CD4-positive, alpha-beta memory T cell (primary cell): Measurements from ENCODE around the gene XBP1. TPM values are rescaled to one million over a fixed set of nuclear protein-coding genes. Genes with fewer than 3 reads are reported as not detected.

ENCODE experiments used
- CTCF ChIA-PET: fragments of 350-600 bp; sonication (Branson Sonifier 250); formaldehyde crosslinking; loops from one replicate; lab custom pipeline; 2021; ENCODE audit warnings: inconsistent platforms; ENCODE audit not compliant: partially characterized antibody; lab: Charles Lee
- POLR2A ChIA-PET: fragments of 350-600 bp; sonication (Branson Sonifier 250); formaldehyde crosslinking; loops from one replicate; lab custom pipeline; 2021; ENCODE audit not compliant: partially characterized antibody; lab: Charles Lee
- DNase-seq, 5 donors: peaks; one replicate each; pipeline versions ENCODE4 v3.0.0 to v3.0.0-alpha.2; 2020 to 2022; ENCODE audit warnings: mixed read lengths in 1 of 5
- H3K27ac ChIP-seq: one replicate; pipeline ENCODE4 v1.7.0; 2013; ENCODE audit warnings: low read depth, low read length
- H3K27me3 ChIP-seq: 2 replicates; pipeline ENCODE4 v1.7.0; 2013; ENCODE audit warnings: mild to moderate bottlenecking, low read length, moderate library complexity; ENCODE audit not compliant: insufficient read depth
- H3K36me3 ChIP-seq: 2 replicates; pipeline ENCODE4 v1.7.0; 2013; ENCODE audit warnings: mild to moderate bottlenecking, low read length, moderate library complexity; ENCODE audit not compliant: insufficient read depth
- H3K4me1 ChIP-seq: 2 replicates; pipeline ENCODE4 v1.7.0; 2013; ENCODE audit warnings: mild to moderate bottlenecking, low read length, moderate library complexity; ENCODE audit not compliant: insufficient read depth
- H3K4me3 ChIP-seq, 2 donors: one replicate each; pipeline ENCODE4 v1.7.0; 2013; ENCODE audit warnings: low read length in 2 of 2, mild to moderate bottlenecking in 1 of 2
- H3K9me3 ChIP-seq, 2 donors: one replicate each; pipeline ENCODE4 v1.7.0; 2013; ENCODE audit warnings: low read length in 2 of 2, control low read depth in 1 of 2; ENCODE audit not compliant: control insufficient read depth in 1 of 2
- H3K27ac Mint-ChIP-seq, 7 donors: one replicate each; pipeline ENCODE4 v1.8.0; 2020 to 2021; ENCODE audit warnings: mixed read lengths in 7 of 7, mild to moderate bottlenecking in 6 of 7, inconsistent platforms in 3 of 7, moderate library complexity in 3 of 7
- H3K27me3 Mint-ChIP-seq, 2 donors: one replicate each; pipeline ENCODE4 v1.8.0; 2020 to 2021; ENCODE audit warnings: mixed read lengths in 2 of 2
- H3K36me3 Mint-ChIP-seq, 2 donors: one replicate each; pipeline ENCODE4 v1.8.0; 2020 to 2021; ENCODE audit warnings: mixed read lengths in 2 of 2, inconsistent platforms in 1 of 2, mild to moderate bottlenecking in 1 of 2
- H3K4me1 Mint-ChIP-seq, 4 donors: one replicate each; pipeline ENCODE4 v1.8.0; 2020 to 2021; ENCODE audit warnings: mixed read lengths in 4 of 4, mild to moderate bottlenecking in 1 of 4
- H3K4me3 Mint-ChIP-seq, 8 donors: one replicate each; pipeline ENCODE4 v1.8.0; 2020 to 2021; ENCODE audit warnings: mixed read lengths in 8 of 8, mild to moderate bottlenecking in 7 of 8, moderate library complexity in 6 of 8, inconsistent platforms in 3 of 8
- H3K9me3 Mint-ChIP-seq, 8 donors: one replicate each; pipeline ENCODE4 v1.8.0; 2020 to 2021; ENCODE audit warnings: mixed read lengths in 8 of 8, mild to moderate bottlenecking in 5 of 8, inconsistent platforms in 3 of 8, moderate library complexity in 1 of 8
- intact Hi-C: fragments of 100-400 bp; cut with micrococcal nuclease; formaldehyde crosslinking; loops from one replicate; pipeline ENCODE4 v1.15.1; 2023
- polyA plus RNA-seq, 2 donors: library from polyadenylated mRNA; unstranded; fragments of 300-500 nt; fragmentation: Illumina TruSeq; gene quantifications; one replicate each; pipeline ENCODE4 v1.2.3, GENCODE V29; 2021
- total RNA-seq, 2 experiments: library from RNA; stranded (reverse); gene quantifications; one replicate each; pipeline ENCODE4 v1.2.3, GENCODE V29; 2021

XBP1 gene
- total and polyA plus RNA-seq, 4 experiments from 2014 or later = 154 to 533 (median 240) TPM

- POLR2A ChIA-PET = interaction anchor here (1.3 to 1.8 kb wide), 4 partner anchors 11 to 27 kb away, joined by 3 to 8 read pairs (median 4); partner anchors contain the start of genes CCDC117 and XBP1
- H3K4me1 ChIP-seq = peaks cover 11% of the 10 kb centered on the region
- H3K4me3 ChIP-seq = no peak overlapping the region
- DNase-seq = no peak
- H3K27me3 ChIP-seq = no peaks in the 10 kb centered on the region
- Mint-ChIP-seq H3K4me3 (no peak overlapping the region), H3K27ac (peak overlapping the region in 1 of 7 donors; percentile 59), H3K27me3 (no peaks in the 10 kb centered on the region), H3K4me1 (peaks cover 9 to 25% (median 17%) of the 10 kb centered on the region in 4 donors), H3K36me3 (peaks cover 47 to 70% of the 10 kb centered on the region in 2 donors), H3K9me3 (no peaks in the 10 kb centered on the region)
- intact Hi-C loops = no loop called here
- no peaks in the 10 kb centered on the region for H3K9me3 ChIP-seq
- no peak overlapping the region for H3K27ac ChIP-seq
- H3K36me3 ChIP-seq = peaks cover 48% of the 10 kb centered on the region
- CTCF ChIA-PET = interaction anchor here (0.8 to 10.2 kb wide), 4 partner anchors 10 to 183 kb away, joined by 3 to 166 read pairs (median 41); partner anchors contain the start of gene XBP1
Observed at GRCh38 chr22:28783786-28784671, 16.3 kb downstream of the XBP1 start.

GRCh38 chr22:28780296-28780695, 20.1 kb downstream of the XBP1 start:
- ChIA-PET POLR2A (interaction anchor here (1.0 kb wide), 1 partner anchor 20 kb away, joined by 4 read pairs; no protein-coding TSS in a partner anchor), CTCF (interaction anchor here (1.1 to 1.2 kb wide), 2 partner anchors 11 to 192 kb away, joined by 3 to 4 read pairs; no protein-coding TSS in a partner anchor)
- H3K9me3 ChIP-seq = no peaks in the 10 kb centered on the region
- peaks cover 15 to 38% (median 21%) of the 10 kb centered on the region in 4 donors for H3K4me1 Mint-ChIP-seq
- H3K27ac Mint-ChIP-seq = no peak overlapping the region
- no peaks in the 10 kb centered on the region for H3K27me3 Mint-ChIP-seq
- no peak overlapping the region for H3K4me3 Mint-ChIP-seq
- H3K36me3 Mint-ChIP-seq = peaks cover 30 to 44% of the 10 kb centered on the region in 2 donors
- no peaks in the 10 kb centered on the region for H3K9me3 Mint-ChIP-seq
- H3K27me3 ChIP-seq = no peaks in the 10 kb centered on the region
- H3K4me3 ChIP-seq = no peak overlapping the region
- H3K27ac ChIP-seq = no peak overlapping the region
- peaks cover 32% of the 10 kb centered on the region for H3K36me3 ChIP-seq
- intact Hi-C loops = no loop called here
- H3K4me1 ChIP-seq = peaks cover 24% of the 10 kb centered on the region
- DNase-seq = no peak

DNA sequence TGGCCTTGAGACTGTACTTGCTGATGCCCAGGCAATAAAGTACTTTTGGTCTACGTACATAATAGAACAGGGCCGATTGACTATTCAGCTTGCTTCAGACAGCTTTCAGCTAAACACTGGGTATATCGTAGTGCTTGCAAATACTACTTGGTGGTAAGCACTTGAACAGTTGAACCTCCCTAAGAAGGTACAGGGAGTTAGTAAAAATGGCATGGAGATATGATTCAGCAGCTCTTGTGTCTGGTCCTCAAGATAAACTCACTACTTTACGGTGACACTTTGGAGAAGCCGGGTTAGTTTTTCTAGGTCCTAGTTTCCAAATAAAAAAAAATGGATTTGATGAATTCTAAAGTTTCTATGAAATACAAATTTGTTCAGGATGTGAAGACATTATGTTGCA, 20.5 kb downstream of the XBP1 start:
- H3K27me3 Mint-ChIP-seq = no peaks in the 10 kb centered on the region
- H3K4me3 Mint-ChIP-seq = no peak overlapping the region
- H3K4me1 Mint-ChIP-seq = peaks cover 17 to 42% (median 24%) of the 10 kb centered on the region in 4 donors
- Histone ChIP-seq H3K9me3 (no peaks in the 10 kb centered on the region), H3K4me1 (peaks cover 29% of the 10 kb centered on the region), H3K4me3 (no peak overlapping the region), H3K36me3 (peaks cover 27% of the 10 kb centered on the region), H3K27me3 (no peaks in the 10 kb centered on the region), H3K27ac (no peak overlapping the region)
- no peaks in the 10 kb centered on the region for H3K9me3 Mint-ChIP-seq
- POLR2A ChIA-PET = interaction anchor here (1.0 kb wide), 1 partner anchor 20 kb away, joined by 6 read pairs; the partner anchor contains the start of gene XBP1
- H3K27ac Mint-ChIP-seq = peak overlapping the region in 1 of 7 donors; percentile 27
- CTCF ChIA-PET = interaction anchor here (1.2 to 1.4 kb wide), 2 partner anchors 10 to 49 kb away, joined by 5 to 6 read pairs; no protein-coding TSS in a partner anchor
- peaks cover 26 to 41% of the 10 kb centered on the region in 2 donors for H3K36me3 Mint-ChIP-seq
- DNase-seq = no peak
- intact Hi-C loops = no loop called here

GRCh38 chr22:28774378-28774777, 26.0 kb downstream of the XBP1 start:
- Mint-ChIP-seq H3K4me3 (peak overlapping the region; percentile 33 to 94 (median 74)), H3K27ac (peak overlapping the region in 6 of 7 donors; percentile 13 to 92 (median 64)), H3K4me1 (peaks cover 21 to 38% (median 29%) of the 10 kb centered on the region in 4 donors), H3K36me3 (peaks cover 10 to 23% of the 10 kb centered on the region in 2 donors), H3K9me3 (no peaks in the 10 kb centered on the region), H3K27me3 (no peaks in the 10 kb centered on the region)
- Histone ChIP-seq H3K27ac (peak overlapping the region; percentile 26), H3K4me1 (peaks cover 38% of the 10 kb centered on the region), H3K4me3 (no peak overlapping the region), H3K27me3 (no peaks in the 10 kb centered on the region), H3K36me3 (no peaks in the 10 kb centered on the region), H3K9me3 (no peaks in the 10 kb centered on the region)
- intact Hi-C loops = loop anchor here (5.0 kb wide), 1 partner anchor 38 kb away; no protein-coding TSS in a partner anchor
- no peak for DNase-seq
- POLR2A ChIA-PET = interaction anchor here (0.6 to 1.5 kb wide), 2 partner anchors 26 to 37 kb away, joined by 3 read pairs; partner anchors contain the start of gene XBP1
- CTCF ChIA-PET = interaction anchor here (0.6 to 4.2 kb wide), 5 partner anchors 10 to 174 kb away, joined by 3 to 16 read pairs (median 8); no protein-coding TSS in a partner anchor

DNA sequence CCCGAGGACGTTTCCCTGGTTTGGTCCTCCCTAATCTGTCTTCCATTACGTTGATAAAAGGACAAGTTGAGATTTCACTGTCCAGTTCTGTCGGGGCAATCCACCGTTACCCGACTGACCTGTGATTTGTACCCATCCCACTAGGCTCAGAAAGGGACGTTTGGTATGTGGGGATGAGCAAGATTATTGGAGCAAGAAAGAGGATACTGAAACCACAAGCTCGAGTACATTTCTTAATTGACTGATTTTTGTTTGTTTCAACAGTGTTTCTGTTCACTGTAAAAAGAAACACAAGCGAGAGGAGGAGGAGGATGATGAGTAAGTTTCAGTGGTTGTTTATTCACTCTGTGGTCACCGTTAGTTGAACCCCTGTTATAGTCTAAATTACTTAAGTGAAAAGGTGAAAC, 26.9 kb downstream of the XBP1 start:
- H3K4me1 ChIP-seq = peaks cover 35% of the 10 kb centered on the region
- H3K4me3 Mint-ChIP-seq = peak overlapping the region; percentile 92 to 99 (median 96)
- H3K36me3 ChIP-seq = no peaks in the 10 kb centered on the region
- ChIA-PET POLR2A (interaction anchor here (0.6 to 2.1 kb wide), 10 partner anchors 11 to 380 kb away, joined by 3 to 51 read pairs (median 6); partner anchors contain the start of gene XBP1), CTCF (interaction anchor here (0.6 to 4.2 kb wide), 11 partner anchors 11 to 173 kb away, joined by 3 to 16 read pairs (median 4); partner anchors contain the start of gene XBP1)
- peak overlapping the region; percentile 72 to 86 for H3K4me3 ChIP-seq
- H3K9me3 Mint-ChIP-seq = no peaks in the 10 kb centered on the region
- peak overlapping the region; percentile 81 to 97 (median 93) for H3K27ac Mint-ChIP-seq
- no peak for DNase-seq
- peak overlapping the region; percentile 84 for H3K27ac ChIP-seq
- H3K9me3 ChIP-seq = no peaks in the 10 kb centered on the region
- no peaks in the 10 kb centered on the region for H3K27me3 ChIP-seq
- H3K36me3 Mint-ChIP-seq = peaks cover 10 to 20% of the 10 kb centered on the region in 2 donors
- intact Hi-C loops = loop anchor here (5.0 kb wide), 1 partner anchor 39 kb away; no protein-coding TSS in a partner anchor
- no peaks in the 10 kb centered on the region for H3K27me3 Mint-ChIP-seq
- peaks cover 17 to 36% (median 27%) of the 10 kb centered on the region in 4 donors for H3K4me1 Mint-ChIP-seq

- Histone ChIP-seq H3K36me3 (no peaks in the 10 kb centered on the region), H3K4me1 (peaks cover 35% of the 10 kb centered on the region), H3K4me3 (peak within 1 kb of the TSS; percentile 72 to 86), H3K9me3 (no peaks in the 10 kb centered on the region), H3K27me3 (no peaks in the 10 kb centered on the region), H3K27ac (peak within 1 kb of the TSS; percentile 84)
- CTCF ChIA-PET = interaction anchor here (0.6 to 4.2 kb wide), 14 partner anchors 12 to 172 kb away, joined by 3 to 16 read pairs (median 4); partner anchors contain the start of gene XBP1
- POLR2A ChIA-PET = interaction anchor here (0.6 to 2.1 kb wide), 14 partner anchors 11 to 380 kb away, joined by 3 to 51 read pairs (median 4); partner anchors contain the start of genes CHEK2, HSCB and XBP1
- intact Hi-C loops = loop anchor here (1.0 to 5.0 kb wide), 4 partner anchors 26 to 110 kb away; partner anchors contain the start of genes HSCB and ZNRF3
- Mint-ChIP-seq H3K4me1 (peaks cover 17 to 36% (median 25%) of the 10 kb centered on the region in 4 donors), H3K36me3 (peaks cover 10 to 20% of the 10 kb centered on the region in 2 donors), H3K4me3 (peak within 1 kb of the TSS; percentile 93 to 99 (median 96)), H3K9me3 (no peaks in the 10 kb centered on the region), H3K27ac (peak within 1 kb of the TSS; percentile 89 to 97 (median 94)), H3K27me3 (no peaks in the 10 kb centered on the region)
- DNase-seq = peak; percentile 87 to 96 (median 88)
Observed at GRCh38 chr22:28772633-28773460, 27.5 kb downstream of the XBP1 start, which contains the start of gene CCDC117. CCDC117 (plus strand) TSS chr22:28772695; CDS start chr22:28772850, 155 bp downstream.
